Astrocyte (in vitro differentiated cells and primary cell): ENCODE measurements around the gene MYADM. TPM values are rescaled to one million over a fixed set of nuclear protein-coding genes. Genes with fewer than 3 reads are reported as not detected.

Experiments used
- DNase-seq: peaks from one replicate; pipeline ENCODE4 v3.0.0-alpha.2; 2010; ENCODE audit warnings: low read depth
- FAIRE-seq: peaks from 2 replicates; lab custom pipeline; 2011; peaks lifted over from hg19 to GRCh38; lab: Jason Lieb, UNC
- H2AFZ ChIP-seq: 2 replicates; pipeline ENCODE4 v1.6.0; 2012; ENCODE audit warnings: low read depth, low read length, inconsistent platforms
- H3K27ac ChIP-seq: 2 replicates; pipeline ENCODE4 v1.5.1; 2011; ENCODE audit warnings: low read depth, low read length, inconsistent platforms
- H3K27me3 ChIP-seq: 2 replicates; pipeline ENCODE4 v1.6.0; 2011; ENCODE audit warnings: low read length, inconsistent platforms; ENCODE audit not compliant: insufficient read depth
- H3K36me3 ChIP-seq: 2 replicates; pipeline ENCODE4 v1.5.1; 2011; ENCODE audit warnings: low read length, inconsistent platforms; ENCODE audit not compliant: insufficient read depth
- H3K4me1 ChIP-seq: 2 replicates; pipeline ENCODE4 v1.5.1; 2011; ENCODE audit warnings: low read length, inconsistent platforms; ENCODE audit not compliant: insufficient read depth
- H3K4me2 ChIP-seq: 2 replicates; pipeline ENCODE4 v1.6.0; 2012; ENCODE audit warnings: low read length, inconsistent platforms
- H3K4me3 ChIP-seq: 2 replicates; pipeline ENCODE4 v1.5.1; 2011; ENCODE audit warnings: low read depth, mild to moderate bottlenecking, low read length, inconsistent platforms; ENCODE audit not compliant: insufficient read depth
- H3K79me2 ChIP-seq: 2 replicates; pipeline ENCODE4 v1.6.0; 2012; ENCODE audit warnings: mild to moderate bottlenecking, low read length, inconsistent platforms; ENCODE audit not compliant: insufficient read depth
- H3K9ac ChIP-seq: 2 replicates; pipeline ENCODE4 v1.6.0; 2012; ENCODE audit warnings: mild to moderate bottlenecking, low read length, inconsistent platforms
- H3K9me3 ChIP-seq: 2 replicates; pipeline ENCODE4 v1.5.1; 2012; ENCODE audit warnings: low read depth, mild to moderate bottlenecking, low read length, inconsistent platforms; ENCODE audit not compliant: insufficient read depth
- H4K20me1 ChIP-seq: 2 replicates; pipeline ENCODE4 v1.6.0; 2012; ENCODE audit warnings: low read length, inconsistent platforms; ENCODE audit not compliant: insufficient read depth
- H3K27ac Mint-ChIP-seq: one replicate; pipeline ENCODE4 v1.8.0; 2021; ENCODE audit warnings: mild to moderate bottlenecking, mixed read lengths; ENCODE audit not compliant: unreplicated experiment
- H3K27me3 Mint-ChIP-seq: one replicate; pipeline ENCODE4 v1.8.0; 2021; ENCODE audit warnings: low read depth, mixed read lengths; ENCODE audit not compliant: unreplicated experiment
- H3K36me3 Mint-ChIP-seq: one replicate; pipeline ENCODE4 v1.8.0; 2021; ENCODE audit warnings: low read depth, mixed read lengths; ENCODE audit not compliant: unreplicated experiment
- H3K4me1 Mint-ChIP-seq: one replicate; pipeline ENCODE4 v1.8.0; 2021; ENCODE audit warnings: low read depth, mixed read lengths; ENCODE audit not compliant: unreplicated experiment
- H3K4me3 Mint-ChIP-seq: one replicate; pipeline ENCODE4 v1.8.0; 2021; ENCODE audit warnings: mild to moderate bottlenecking, moderate library complexity, mixed read lengths; ENCODE audit not compliant: unreplicated experiment
- H3K9me3 Mint-ChIP-seq: one replicate; pipeline ENCODE4 v1.8.0; 2021; ENCODE audit warnings: mild to moderate bottlenecking, mixed read lengths; ENCODE audit not compliant: unreplicated experiment
- CTCF ChIP-seq: IDR thresholded peaks from 2 replicates; pipeline ENCODE4 v1.5.1; 2011; ENCODE audit warnings: low read depth, mild to moderate bottlenecking, inconsistent platforms, low read length, moderate library complexity; ENCODE audit not compliant: insufficient read depth
- EZH2 ChIP-seq: IDR thresholded peaks from 2 replicates; pipeline ENCODE4 v1.6.1; 2012; ENCODE audit warnings: mild to moderate bottlenecking, low read length, inconsistent platforms; ENCODE audit not compliant: insufficient read depth
- total RNA-seq: library from RNA; stranded (reverse); gene quantifications from 2 replicates; pipeline ENCODE4 v1.2.1, GENCODE V29; 2021

MYADM gene
- total RNA-seq, 1 donor from 2014 or later, result 221 TPM

- Histone ChIP-seq H3K79me2 (no peaks in the 10 kb centered on the region), H3K4me3 (peak overlapping the region; percentile 30), H3K36me3 (no peaks in the 10 kb centered on the region), H3K9ac (no peak overlapping the region), H4K20me1 (no peaks in the 10 kb centered on the region), H3K27ac (no peak overlapping the region), H3K4me1 (peaks cover 15% of the 10 kb centered on the region), H3K9me3 (no peaks in the 10 kb centered on the region), H2AFZ (no peak overlapping the region), H3K27me3 (peaks cover 51% of the 10 kb centered on the region), H3K4me2 (peak overlapping the region; percentile 79)
- DNase-seq (no peak), FAIRE-seq (no peak)
- peaks cover 25% of the 10 kb centered on the region for H3K27me3 Mint-ChIP-seq
- H3K4me3 Mint-ChIP-seq, result peak overlapping the region; percentile 66
- H3K9me3 Mint-ChIP-seq, result no peaks in the 10 kb centered on the region
- TF ChIP-seq EZH2 (peak; percentile 26), CTCF (no peak)
- no peaks in the 10 kb centered on the region for H3K4me1 Mint-ChIP-seq
- H3K36me3 Mint-ChIP-seq, result peaks cover under 1% of the 10 kb centered on the region
- H3K27ac Mint-ChIP-seq, result no peak overlapping the region
These were observed 14.8 kb downstream of the MYADM start for GRCh38 chr19:53882391-53883050.

DNA sequence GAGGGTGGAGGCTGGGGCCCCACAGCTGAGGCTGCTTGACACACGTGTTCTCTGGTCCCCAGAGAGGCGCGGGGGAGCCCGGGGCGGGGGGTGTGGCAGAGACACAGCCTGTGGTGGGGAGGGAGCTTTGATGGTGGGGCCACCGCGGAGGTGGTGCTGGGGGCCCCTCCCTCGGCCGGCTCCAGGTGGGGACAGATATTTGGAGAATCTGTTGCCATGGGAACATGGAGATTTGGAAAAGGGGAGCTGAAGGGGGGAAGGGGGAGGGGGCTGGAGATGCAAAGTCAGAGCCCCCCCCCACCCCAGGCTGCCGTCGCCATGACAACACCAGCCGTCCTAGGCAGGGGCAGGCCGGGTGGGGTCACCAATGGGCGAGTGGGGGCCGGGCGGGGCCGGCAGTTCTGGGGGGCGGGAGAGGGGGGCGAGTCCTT lies 15.6 kb downstream of the MYADM start:
- Histone ChIP-seq H3K4me1 (peaks cover 15% of the 10 kb centered on the region), H3K9me3 (no peaks in the 10 kb centered on the region), H3K9ac (no peak overlapping the region), H3K27me3 (peaks cover 51% of the 10 kb centered on the region), H3K4me3 (no peak overlapping the region), H3K27ac (no peak overlapping the region), H3K79me2 (no peaks in the 10 kb centered on the region), H3K36me3 (no peaks in the 10 kb centered on the region), H4K20me1 (no peaks in the 10 kb centered on the region), H3K4me2 (no peak overlapping the region), H2AFZ (no peak overlapping the region)
- Mint-ChIP-seq H3K4me1 (no peaks in the 10 kb centered on the region), H3K27me3 (peaks cover 27% of the 10 kb centered on the region), H3K36me3 (no peaks in the 10 kb centered on the region), H3K4me3 (no peak overlapping the region), H3K9me3 (no peaks in the 10 kb centered on the region), H3K27ac (no peak overlapping the region)
- FAIRE-seq (no peak), DNase-seq (no peak)
- TF ChIP-seq EZH2, result no peak
- TF ChIP-seq CTCF, result no peak

DNA sequence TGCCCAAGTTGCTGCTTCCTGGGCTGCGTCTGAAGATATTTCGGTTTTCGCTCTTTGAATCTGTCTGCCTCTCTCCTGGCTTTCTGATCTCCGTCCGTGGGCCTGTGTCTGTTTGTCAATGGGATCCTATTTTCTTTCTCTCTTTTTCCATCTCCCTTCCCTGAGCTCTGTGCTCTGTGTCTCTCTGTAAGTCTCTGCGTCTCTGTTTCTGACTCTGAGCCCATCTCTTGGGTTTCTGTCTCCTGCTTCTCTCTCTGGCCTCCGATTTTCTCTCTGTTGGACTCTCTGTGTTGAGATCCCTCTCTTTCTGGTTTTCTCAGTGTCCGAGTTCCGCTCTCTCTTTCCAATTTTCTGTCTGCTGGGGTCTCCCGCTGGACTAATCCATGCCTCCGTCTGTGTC lies 16.1 kb downstream of the MYADM start:
- H3K27me3 Mint-ChIP-seq, result peaks cover 28% of the 10 kb centered on the region
- H3K27ac Mint-ChIP-seq, result no peak overlapping the region
- Histone ChIP-seq H3K4me3 (no peak overlapping the region), H3K27me3 (peaks cover 51% of the 10 kb centered on the region), H2AFZ (no peak overlapping the region), H3K4me1 (peaks cover 14% of the 10 kb centered on the region), H3K27ac (no peak overlapping the region), H3K9me3 (no peaks in the 10 kb centered on the region), H3K36me3 (no peaks in the 10 kb centered on the region), H4K20me1 (no peaks in the 10 kb centered on the region), H3K9ac (no peak overlapping the region), H3K79me2 (no peaks in the 10 kb centered on the region), H3K4me2 (peak overlapping the region; percentile 6)
- TF ChIP-seq EZH2 (no peak), CTCF (no peak)
- no peaks in the 10 kb centered on the region for H3K4me1 Mint-ChIP-seq
- DNase-seq (no peak), FAIRE-seq (no peak)
- peak overlapping the region; percentile 27 for H3K4me3 Mint-ChIP-seq
- no peaks in the 10 kb centered on the region for H3K9me3 Mint-ChIP-seq
- no peaks in the 10 kb centered on the region for H3K36me3 Mint-ChIP-seq
